ENCODE data around the gene DDX49.

DDX49 gene, protein sequence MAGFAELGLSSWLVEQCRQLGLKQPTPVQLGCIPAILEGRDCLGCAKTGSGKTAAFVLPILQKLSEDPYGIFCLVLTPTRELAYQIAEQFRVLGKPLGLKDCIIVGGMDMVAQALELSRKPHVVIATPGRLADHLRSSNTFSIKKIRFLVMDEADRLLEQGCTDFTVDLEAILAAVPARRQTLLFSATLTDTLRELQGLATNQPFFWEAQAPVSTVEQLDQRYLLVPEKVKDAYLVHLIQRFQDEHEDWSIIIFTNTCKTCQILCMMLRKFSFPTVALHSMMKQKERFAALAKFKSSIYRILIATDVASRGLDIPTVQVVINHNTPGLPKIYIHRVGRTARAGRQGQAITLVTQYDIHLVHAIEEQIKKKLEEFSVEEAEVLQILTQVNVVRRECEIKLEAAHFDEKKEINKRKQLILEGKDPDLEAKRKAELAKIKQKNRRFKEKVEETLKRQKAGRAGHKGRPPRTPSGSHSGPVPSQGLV

GRCh38 chr19:18919086-18919899, at the start of gene DDX49, which contains the start of gene COPE:
Gene DDX49 (plus strand): TSS chr19:18919715. CDS start chr19:18919742, 27 bp downstream.
Gene COPE (minus strand): TSS chr19:18919387. CDS start chr19:18919348, 39 bp downstream.
- DNase-seq (ENCODE audit: low read depth in 2 of 3, low spot score in 1 of 3) = peak; percentile 94 to 97 (median 95)

GRCh38 chr19:18869781-18870530, 49.6 kb upstream of the DDX49 start:
- no peak for DNase-seq (ENCODE audit: low read depth in 2 of 3, low spot score in 1 of 3)

DNA sequence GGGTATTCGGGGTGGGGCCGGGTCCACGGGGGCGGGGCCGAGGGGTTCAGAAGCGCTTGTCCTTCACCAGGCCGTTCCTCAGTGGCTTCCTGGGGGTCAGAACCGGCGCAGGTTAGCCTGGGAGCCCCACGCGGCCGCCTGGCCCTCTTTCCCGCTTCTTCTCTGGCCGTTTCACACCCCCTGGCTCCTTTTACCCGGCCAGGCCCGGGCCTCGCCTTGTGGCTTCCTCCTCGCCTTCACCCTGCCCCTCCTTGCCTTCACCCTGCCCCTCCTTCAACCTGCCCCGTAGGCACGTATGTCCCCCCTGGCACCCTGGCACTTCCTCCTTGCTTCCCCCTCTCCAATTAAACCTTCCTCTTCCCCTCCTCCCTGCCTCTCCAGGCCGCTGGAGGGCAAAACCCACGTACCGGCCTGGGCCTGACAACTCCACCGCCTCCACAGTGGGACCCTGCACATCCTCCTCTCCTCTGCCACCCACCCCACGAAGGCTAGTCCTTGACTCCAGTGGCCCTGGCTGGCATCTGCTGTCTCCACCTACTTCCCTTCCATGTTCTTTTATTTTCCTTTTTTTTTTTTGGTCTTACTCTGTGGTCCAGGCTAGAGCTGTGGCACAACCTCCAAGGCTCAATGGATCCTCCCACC, 48.9 kb upstream of the DDX49 start:
- DNase-seq (ENCODE audit: low read depth in 2 of 3, low spot score in 1 of 3) = no peak

GRCh38 chr19:18871543-18871942, 48.0 kb upstream of the DDX49 start:
- no peak for DNase-seq (ENCODE audit: low read depth in 2 of 3, low spot score in 1 of 3)

- no peak for DNase-seq (ENCODE audit: low read depth in 2 of 3, low spot score in 1 of 3)
These were observed 43.8 kb upstream of the DDX49 start for GRCh38 chr19:18875726-18876125.

GRCh38 chr19:18876865-18877264, 42.6 kb upstream of the DDX49 start:
- DNase-seq (ENCODE audit: low read depth in 2 of 3, low spot score in 1 of 3) = no peak

- no peak for DNase-seq (ENCODE audit: low read depth in 2 of 3, low spot score in 1 of 3)
These were observed 41.3 kb upstream of the DDX49 start for GRCh38 chr19:18878058-18878797.

- DNase-seq (ENCODE audit: low read depth in 2 of 3, low spot score in 1 of 3) = no peak
These were observed 40.5 kb upstream of the DDX49 start for GRCh38 chr19:18878858-18879578.

DNA sequence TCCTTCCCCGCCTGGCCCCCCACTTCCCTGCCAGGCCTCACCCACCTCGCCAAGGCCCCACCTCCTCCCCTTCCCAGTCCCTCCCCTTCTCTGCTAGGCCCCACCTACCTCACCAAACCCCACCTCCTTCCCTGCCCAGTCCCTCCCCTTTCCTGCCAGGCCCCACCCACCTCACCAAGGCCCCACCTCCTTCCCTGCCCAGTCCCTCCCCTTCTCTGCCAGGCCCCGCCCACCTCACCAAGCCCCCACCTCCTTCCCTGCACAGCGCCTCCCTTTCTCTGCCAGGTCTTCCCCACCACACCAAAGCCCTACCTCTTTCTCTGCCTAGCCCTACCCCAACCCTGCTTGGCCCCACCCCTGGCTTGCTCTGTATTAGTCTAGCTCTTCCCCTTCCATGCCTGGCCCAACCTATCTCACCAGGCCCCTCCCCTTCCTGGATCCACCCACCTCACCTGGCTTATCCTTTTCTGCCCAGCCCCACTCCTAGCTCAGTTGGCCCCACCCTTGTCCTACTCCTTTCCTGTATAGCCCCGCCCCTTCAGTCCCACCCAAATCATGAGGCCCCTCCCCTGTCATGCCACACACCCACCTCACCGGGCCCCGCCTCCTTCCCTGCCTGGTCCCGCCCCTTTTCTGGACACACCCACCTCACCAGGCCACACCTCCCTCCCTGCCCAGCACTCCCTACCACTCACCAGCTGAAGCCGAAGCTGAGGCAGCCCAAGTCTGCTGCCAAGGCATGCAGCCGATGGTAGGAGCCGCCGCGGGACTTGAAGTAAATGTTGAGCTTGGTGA, 39.7 kb upstream of the DDX49 start:
- peak in 2 of 3 donors; percentile 21 to 22 for DNase-seq (ENCODE audit: low read depth in 2 of 3, low spot score in 1 of 3)

DNA sequence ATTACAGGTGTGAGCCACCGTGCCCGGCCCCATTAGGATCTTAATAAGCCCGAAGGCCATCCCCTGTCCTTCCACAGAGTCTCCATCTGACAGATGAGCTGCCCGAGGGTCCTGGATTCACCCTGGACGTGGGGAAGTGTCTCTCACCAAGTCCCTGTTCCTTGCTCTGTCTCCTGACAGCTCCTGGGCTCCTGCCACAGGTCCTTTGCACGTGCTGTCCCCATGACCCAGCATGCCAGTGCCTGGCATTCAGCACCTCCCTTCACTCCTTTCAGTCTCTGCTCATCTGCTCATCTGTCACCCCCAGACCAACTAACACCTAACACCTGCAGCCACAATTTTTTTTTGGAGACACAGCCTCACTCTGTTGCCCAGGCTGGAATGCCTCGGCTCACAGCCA, 38.0 kb upstream of the DDX49 start:
- DNase-seq (ENCODE audit: low read depth in 2 of 3, low spot score in 1 of 3) = no peak

DNA sequence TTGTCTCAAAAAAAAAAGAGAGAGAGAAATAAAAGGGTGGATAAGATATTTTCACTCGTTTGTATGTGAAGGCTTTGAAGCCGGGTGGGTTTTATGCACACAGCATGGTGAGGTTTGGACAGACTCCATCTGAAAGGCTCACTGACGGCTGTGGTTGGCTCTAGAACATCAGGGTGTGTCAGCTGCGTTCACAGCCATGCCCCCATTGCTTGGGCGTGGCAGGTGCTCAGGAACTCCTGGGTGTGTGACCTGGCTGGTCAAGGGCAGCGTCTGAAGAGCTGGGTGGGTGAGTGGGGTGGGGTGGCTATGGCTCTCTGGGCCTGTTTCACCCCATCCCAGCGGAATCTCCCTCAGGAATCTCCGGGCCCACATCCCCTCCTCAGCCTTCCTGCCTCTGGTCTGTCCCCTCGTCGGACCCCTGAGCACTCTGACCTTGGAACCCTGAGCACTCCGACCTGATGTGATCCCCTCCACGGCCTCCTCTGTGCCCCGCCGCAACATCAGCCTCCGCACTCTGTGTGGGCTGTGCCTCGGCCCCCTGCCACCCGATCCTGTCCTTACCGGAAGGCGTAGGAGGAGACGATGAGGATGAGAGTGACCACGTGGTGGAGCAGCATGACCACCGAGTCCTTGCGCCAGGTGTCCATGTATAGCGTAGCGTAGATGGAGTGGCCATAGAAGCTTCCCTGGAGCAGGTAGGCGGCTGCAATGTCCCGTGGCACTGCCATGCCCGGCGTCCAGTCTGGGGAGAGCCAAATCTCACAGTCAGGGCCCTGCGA, 35.8 kb upstream of the DDX49 start:
- no peak for DNase-seq (ENCODE audit: low read depth in 2 of 3, low spot score in 1 of 3)

DNA sequence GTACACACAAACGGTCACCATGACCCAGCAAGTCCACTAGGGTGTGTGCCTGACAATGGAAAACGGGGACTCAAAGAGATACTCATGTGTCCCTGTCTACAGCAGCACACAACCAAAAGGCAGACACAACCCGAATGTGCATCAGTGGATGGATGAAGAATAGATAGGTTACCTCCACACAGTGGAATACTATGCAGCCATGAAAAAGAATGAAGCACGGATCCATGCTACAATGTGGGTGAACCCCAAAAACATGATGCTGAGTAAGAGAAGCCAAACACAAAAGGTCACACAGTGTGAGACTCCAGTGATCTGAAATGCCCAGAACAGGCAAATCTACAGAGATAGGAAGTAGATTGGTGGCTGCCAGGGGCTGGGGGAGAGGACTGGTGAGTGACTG, 32.5 kb upstream of the DDX49 start:
- no peak for DNase-seq (ENCODE audit: low read depth in 2 of 3, low spot score in 1 of 3)

DNA sequence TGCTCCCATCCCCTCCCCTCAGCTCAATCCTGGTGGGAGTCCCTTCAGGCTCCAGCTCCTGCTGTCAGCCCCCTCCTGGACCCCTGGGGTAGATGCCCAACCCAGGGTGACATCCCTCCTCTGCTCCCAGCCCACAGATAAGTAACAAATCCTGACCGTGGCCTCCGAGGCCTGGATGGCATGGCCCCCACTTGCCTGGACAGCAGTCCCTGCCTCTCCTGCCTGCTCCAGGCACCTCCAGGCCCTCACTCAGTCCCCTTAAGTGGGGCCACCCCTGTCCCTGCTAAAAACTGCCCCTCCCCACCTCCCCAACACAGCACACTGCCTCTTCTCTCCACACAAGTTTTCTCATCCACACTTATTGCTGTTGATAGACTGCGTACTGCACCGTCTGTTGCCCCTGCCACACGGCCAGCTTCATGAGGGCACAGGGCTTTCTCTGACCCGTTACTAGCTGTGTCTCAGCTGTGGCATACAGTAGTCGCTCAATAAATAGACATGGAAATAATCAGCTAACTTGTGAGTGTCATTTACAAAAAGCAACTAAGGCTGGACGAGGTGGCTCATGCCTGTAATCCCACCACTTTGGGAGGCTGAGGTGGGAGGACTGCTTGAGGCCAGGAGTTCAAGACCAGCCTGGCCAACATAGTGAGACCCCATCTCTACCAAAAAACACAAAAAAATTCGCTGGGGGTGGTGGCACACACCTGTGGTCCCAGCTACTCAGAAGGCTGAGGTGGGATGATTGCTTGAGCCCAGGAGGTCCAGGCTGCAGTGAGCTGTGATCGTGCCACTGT, 29.4 kb upstream of the DDX49 start:
- no peak for DNase-seq (ENCODE audit: low read depth in 2 of 3, low spot score in 1 of 3)

- DNase-seq (ENCODE audit: low read depth in 2 of 3, low spot score in 1 of 3) = no peak
These were observed 25.8 kb upstream of the DDX49 start for GRCh38 chr19:18893587-18894253.

DNA sequence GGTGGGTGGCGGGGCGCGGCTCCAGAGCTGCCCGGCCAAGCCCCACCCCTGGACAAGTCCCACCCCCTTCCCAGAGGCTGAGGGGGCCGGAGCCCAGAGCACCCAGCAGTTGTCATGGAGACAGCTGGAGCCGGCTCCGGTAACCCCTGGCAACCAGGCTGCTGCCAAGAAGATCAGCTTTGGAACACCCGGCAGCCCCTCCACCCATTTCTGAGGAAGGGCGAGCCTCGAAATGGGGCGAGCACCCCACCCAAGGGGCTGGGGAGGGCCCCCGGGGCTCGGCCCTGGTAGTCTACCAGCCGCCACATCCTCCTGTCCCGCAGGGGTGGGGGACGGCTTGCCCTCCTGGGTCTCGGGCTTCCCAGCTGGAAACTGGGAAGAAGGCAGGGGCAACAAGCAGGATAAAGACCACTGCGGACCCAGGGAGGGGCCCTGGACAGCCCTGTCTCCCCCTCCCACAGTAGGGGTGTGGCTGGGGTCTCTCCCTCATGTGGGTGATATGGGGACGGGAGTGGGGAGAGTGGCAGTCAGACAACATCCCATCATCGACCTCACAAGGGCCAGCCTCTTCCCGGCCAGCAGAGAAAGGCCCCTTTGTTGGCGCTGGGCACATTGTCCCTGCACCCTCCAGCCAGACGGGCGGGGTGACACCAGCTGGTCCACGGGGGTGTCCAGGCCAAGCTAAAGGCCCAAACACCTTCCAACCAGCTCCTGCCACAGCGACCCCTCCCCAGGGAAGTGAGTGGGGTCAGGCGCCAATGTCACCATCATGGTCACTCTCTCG, 25.1 kb upstream of the DDX49 start:
- DNase-seq (ENCODE audit: low read depth in 2 of 3, low spot score in 1 of 3) = no peak

Data from stimulated activated CD4-positive, alpha-beta T cell treated with anti-CD3 and anti-CD28 coated beads, Interleukin-12 subunit alpha, Interleukin-12 subunit beta, amount 100 ng/mL, for 48 hours (primary cell).